SK-N-SH treated with all-trans-retinoic acid at 6 μM for 48 hours (cell line): ENCODE results near the gene CACNA1B.

Source experiments
- ATAC-seq: fragments of 200-7000 bp; cut with Tn5 transposase; 3 replicates; pipeline ENCODE4 v1.9.1; 2020; ENCODE audit warnings: mild to moderate bottlenecking, moderate library complexity
- ARNTL ChIP-seq: fragments of 450-650 bp; formaldehyde crosslinking; IDR thresholded peaks from 2 replicates; pipeline ENCODE4 v1.5.0; 2020; ENCODE audit warnings: low read depth, mild to moderate bottlenecking, moderate library complexity, borderline replicate concordance
- BACH2 ChIP-seq: fragments of 250-450 bp; sonication (Bioruptor Pico); IDR thresholded peaks from 2 replicates; pipeline ENCODE4 v1.9.0; 2021; ENCODE audit warnings: mild to moderate bottlenecking, borderline replicate concordance
- CREB5 ChIP-seq: fragments of 250-450 bp; sonication (Bioruptor Pico); IDR thresholded peaks from 2 replicates; pipeline ENCODE4 v1.5.1; 2020; ENCODE audit warnings: low read depth, mild to moderate bottlenecking, moderate library complexity
- CSDC2 ChIP-seq: fragments of 250-450 bp; sonication (Bioruptor Pico); IDR thresholded peaks from 2 replicates; pipeline ENCODE4 v1.5.0; 2020; ENCODE audit warnings: mild to moderate bottlenecking, moderate library complexity
- CSRNP3 ChIP-seq: fragments of 250-450 bp; sonication (Bioruptor Pico); IDR thresholded peaks from 2 replicates; pipeline ENCODE4 v1.5.1; 2021; ENCODE audit warnings: mild to moderate bottlenecking, moderate library complexity
- ESRRG ChIP-seq: fragments of 250-450 bp; sonication (Bioruptor Pico); IDR thresholded peaks from 2 replicates; pipeline ENCODE4 v1.6.1; 2021; ENCODE audit warnings: mild to moderate bottlenecking
- GLIS3 ChIP-seq: fragments of 250-450 bp; sonication (Bioruptor Pico); IDR thresholded peaks from 2 replicates; pipeline ENCODE4 v1.5.0; 2020; ENCODE audit warnings: mild to moderate bottlenecking, moderate library complexity
- ISL1 ChIP-seq: fragments of 250-450 bp; sonication (Bioruptor Pico); IDR thresholded peaks from 2 replicates; pipeline ENCODE4 v2.1.2; 2022; ENCODE audit warnings: mild to moderate bottlenecking, moderate library complexity
- OSR1 ChIP-seq: fragments of 250-450 bp; sonication (Bioruptor Pico); IDR thresholded peaks from 2 replicates; pipeline ENCODE4 v1.8.0; 2022; ENCODE audit warnings: moderate library complexity, mild to moderate bottlenecking, inconsistent platforms
- PATZ1 ChIP-seq: fragments of 250-450 bp; sonication (Bioruptor Pico); IDR thresholded peaks from 2 replicates; pipeline ENCODE4 v1.8.0; 2020; ENCODE audit warnings: mild to moderate bottlenecking, moderate library complexity, borderline replicate concordance
- POU6F1 ChIP-seq: fragments of 250-450 bp; sonication (Bioruptor Pico); IDR thresholded peaks from 2 replicates; pipeline ENCODE4 v1.8.0; 2021; ENCODE audit warnings: low read depth, mild to moderate bottlenecking, moderate library complexity, borderline replicate concordance
- PPARA ChIP-seq: fragments of 250-450 bp; sonication (Bioruptor Pico); IDR thresholded peaks from 2 replicates; pipeline ENCODE4 v1.5.0; 2020; ENCODE audit warnings: mild to moderate bottlenecking, borderline replicate concordance
- TOX ChIP-seq: fragments of 250-450 bp; sonication (Bioruptor Pico); IDR thresholded peaks from 2 replicates; pipeline ENCODE4 v1.8.0; 2021; ENCODE audit warnings: mild to moderate bottlenecking, moderate library complexity, borderline replicate concordance
- TSHZ2 ChIP-seq: fragments of 250-450 bp; sonication (Bioruptor Pico); IDR thresholded peaks from 2 replicates; pipeline ENCODE4 v1.5.0; 2020; ENCODE audit warnings: mild to moderate bottlenecking, moderate library complexity
- ZNF565 ChIP-seq: fragments of 450-650 bp; formaldehyde crosslinking; conservative IDR thresholded peaks from 2 replicates; pipeline ENCODE4 v1.5.0; 2020; ENCODE audit warnings: low read depth, mild to moderate bottlenecking, moderate library complexity
- ZNF70 ChIP-seq: fragments of 450-650 bp; formaldehyde crosslinking; IDR thresholded peaks from 2 replicates; pipeline ENCODE4 v1.5.0; 2020; ENCODE audit warnings: mild to moderate bottlenecking, moderate library complexity
- ZNF8 ChIP-seq: fragments of 450-650 bp; formaldehyde crosslinking; IDR thresholded peaks from 2 replicates; pipeline ENCODE4 v1.5.0; 2020; ENCODE audit warnings: mild to moderate bottlenecking, moderate library complexity

Gene CACNA1B

GRCh38 chr9:138045541-138046490, 168.2 kb downstream of the CACNA1B start (continued):
- no peak for TF ChIP-seq ESRRG (CRISPR knock-in tag)
- no peak for TF ChIP-seq CSRNP3 (CRISPR knock-in tag)
- no peak for TF ChIP-seq GLIS3 (CRISPR knock-in tag)

- TF ChIP-seq ZNF565 (no peak), CSRNP3 (CRISPR knock-in tag) (no peak), ISL1 (CRISPR knock-in tag) (no peak), ZNF8 (CRISPR knock-in tag) (no peak), ZNF70 (no peak), CSDC2 (CRISPR knock-in tag) (no peak), CREB5 (CRISPR knock-in tag) (no peak), POU6F1 (CRISPR knock-in tag) (no peak), TOX (CRISPR knock-in tag) (no peak), PATZ1 (CRISPR knock-in tag) (no peak), GLIS3 (CRISPR knock-in tag) (no peak), BACH2 (no peak), ESRRG (CRISPR knock-in tag) (no peak)
- ATAC-seq: no peak
Measured at GRCh38 chr9:138046641-138047301, 169.2 kb downstream of the CACNA1B start.

- ATAC-seq: no peak
- TF ChIP-seq OSR1 (no peak), CSRNP3 (CRISPR knock-in tag) (no peak), CSDC2 (CRISPR knock-in tag) (no peak), ZNF8 (CRISPR knock-in tag) (no peak), TSHZ2 (CRISPR knock-in tag) (no peak), PATZ1 (CRISPR knock-in tag) (no peak), TOX (CRISPR knock-in tag) (no peak), ARNTL (CRISPR knock-in tag) (no peak), POU6F1 (CRISPR knock-in tag) (no peak), PPARA (CRISPR knock-in tag) (no peak), ISL1 (CRISPR knock-in tag) (no peak)
Measured at GRCh38 chr9:138047469-138048040, 170.0 kb downstream of the CACNA1B start.
